Tracheal epithelial cell (primary cell): ENCODE measurements around the gene NBPF14. TPM values are rescaled to one million over a fixed set of nuclear protein-coding genes. Genes with fewer than 3 reads are reported as not detected.

Experiments
- total RNA-seq: library from RNA; depleted of rRNA; stranded (reverse); fragments of >200 nt; gene quantifications from 2 replicates; pipeline ENCODE4 v1.2.1, GENCODE V29; 2014

The NBPF14 gene
- 25.8 and 27.3 TPM in 2 replicates for total RNA-seq

DNA sequence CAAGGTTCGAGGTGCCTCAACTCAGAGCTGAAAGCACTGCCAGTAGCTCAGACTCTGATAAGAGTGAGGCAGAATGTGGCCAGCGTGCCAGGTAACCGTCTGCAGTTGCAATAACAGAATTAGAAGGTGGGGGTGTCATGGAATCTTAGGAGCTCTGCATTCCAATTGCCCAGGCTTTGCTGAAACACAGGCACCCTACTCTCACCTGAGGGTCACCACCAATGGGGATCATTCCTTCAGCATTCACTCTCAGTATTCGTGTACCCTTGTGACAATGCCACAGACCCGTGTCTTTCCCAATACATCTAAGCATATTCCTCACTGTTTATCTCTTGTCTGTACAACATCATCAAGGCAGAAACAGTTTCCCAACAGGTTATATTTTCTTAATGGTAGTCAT lies at the start of gene NBPF14:
Gene NBPF14, minus strand, starts transcription at position 101 of the 400 bp plus-strand sequence. CDS start 294 bp downstream, outside the sequence.

DNA sequence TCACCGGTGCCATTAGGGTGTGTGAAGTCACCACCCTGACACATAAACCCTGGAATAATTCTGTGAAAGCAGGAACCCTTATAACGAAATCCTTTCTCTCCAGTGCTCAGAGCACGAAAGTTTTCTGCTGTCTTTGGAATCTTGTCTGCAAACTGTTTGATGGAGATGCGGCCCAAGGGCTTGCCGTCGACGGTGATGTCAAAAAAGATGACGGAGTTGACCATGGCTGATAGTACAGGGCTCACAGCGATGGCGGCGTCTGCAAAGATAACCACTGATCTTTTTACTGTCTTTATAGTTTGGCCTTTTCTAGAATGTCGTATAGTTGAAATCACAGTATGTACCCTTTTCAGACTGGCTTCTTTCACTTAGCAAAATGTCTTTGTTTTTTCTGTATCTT lies 112.8 kb downstream of the NBPF14 start, which contains the start of gene PPIAL4G:
Gene PPIAL4G, minus strand, starts transcription at position 274 of the 400 bp plus-strand sequence. Its CDS starts 50 bp downstream, at position 224.

Other genes starting within 250 kb of the NBPF14 start
- gene PPIAL4G, start 112.7 kb downstream of the NBPF14 start, total RNA-seq, result not detected in 2 replicates
- 4.6 and 9.0 TPM in 2 replicates for gene NUDT4B, start 152.8 kb upstream of the NBPF14 start, total RNA-seq
- gene PDE4DIP, start 248.4 kb upstream of the NBPF14 start, total RNA-seq, result 21.0 and 27.9 TPM in 2 replicates